ENCODE data around the gene MT1E. TPM values are rescaled to one million over a fixed set of nuclear protein-coding genes. Genes with fewer than 3 reads are reported as not detected.
A peak's percentile ranks its signal among the peaks of the same experiment; 100 is the strongest.

MT1E gene
- total and polyA plus RNA-seq, 7 experiments from 2014 or later = 0.45 to 166 (median 4.0) TPM; not detected in 1

- no peaks in the 10 kb centered on the region for H3K36me3 ChIP-seq (ENCODE audit: control insufficient read depth in 2 of 3, insufficient read depth in 3 of 3, low read length in 3 of 3)
- peaks cover 6 to 17% (median 9%) of the 10 kb centered on the region in 7 donors for H3K4me1 Mint-ChIP-seq
Observed at GRCh38 chr16:56593573-56594291, 31.8 kb upstream of the MT1E start.

GRCh38 chr16:56594292-56594619 is 31.3 kb upstream of the MT1E start:
- Mint-ChIP-seq H3K9me3 (no peaks in the 10 kb centered on the region), H3K4me3 (no peak overlapping the region), H3K27ac (no peak overlapping the region), H3K4me1 (peaks cover 5 to 15% (median 7%) of the 10 kb centered on the region in 7 donors), H3K36me3 (no peaks in the 10 kb centered on the region), H3K27me3 (peaks cover 0 to 45% (median 12%) of the 10 kb centered on the region in 5 donors)
- no peaks in the 10 kb centered on the region for H3K36me3 ChIP-seq (ENCODE audit: control insufficient read depth in 2 of 3, insufficient read depth in 3 of 3, low read length in 3 of 3)
- ChIA-PET CTCF (no interaction called here), POLR2A (interaction anchor here (0.6 to 1.0 kb wide), 2 partner anchors 8 to 89 kb away, joined by 3 read pairs; no protein-coding TSS in a partner anchor)
- H3K27me3 ChIP-seq (ENCODE audit: control insufficient read depth in 2 of 2, insufficient read depth in 2 of 2, low read length in 2 of 2) = no peaks in the 10 kb centered on the region
- ATAC-seq = no peak
- no peak overlapping the region for H3K4me3 ChIP-seq (ENCODE audit: low read length)
- H3K9me3 ChIP-seq (ENCODE audit: control insufficient read depth in 2 of 3, low read length in 3 of 3) = no peaks in the 10 kb centered on the region
- peaks cover 4 to 6% of the 10 kb centered on the region in 2 donors for H3K4me1 ChIP-seq (ENCODE audit: control insufficient read depth in 2 of 2, insufficient read depth in 2 of 2, low read length in 2 of 2)
- DNase-seq = no peak
- H3K27ac ChIP-seq (ENCODE audit: low read depth, low read length) = no peak overlapping the region
- intact Hi-C loops (cut with micrococcal nuclease) = no loop called here

More at GRCh38 chr16:56593573-56594291, 31.8 kb upstream of the MT1E start:
- no peaks in the 10 kb centered on the region for H3K9me3 Mint-ChIP-seq
- no peak overlapping the region for H3K4me3 Mint-ChIP-seq
- ChIA-PET CTCF (no interaction called here), POLR2A (interaction anchor here (0.6 to 1.0 kb wide), 2 partner anchors 47 to 90 kb away, joined by 3 to 4 read pairs; no protein-coding TSS in a partner anchor)
- Histone ChIP-seq H3K4me1 (ENCODE audit: control insufficient read depth in 2 of 2, insufficient read depth in 2 of 2, low read length in 2 of 2) (peaks cover 4 to 6% of the 10 kb centered on the region in 2 donors), H3K4me3 (ENCODE audit: low read length) (no peak overlapping the region), H3K9me3 (ENCODE audit: control insufficient read depth in 2 of 3, low read length in 3 of 3) (no peaks in the 10 kb centered on the region), H3K27ac (ENCODE audit: low read depth, low read length) (no peak overlapping the region), H3K27me3 (ENCODE audit: control insufficient read depth in 2 of 2, insufficient read depth in 2 of 2, low read length in 2 of 2) (no peaks in the 10 kb centered on the region)
- intact Hi-C loops (cut with micrococcal nuclease) = no loop called here
- no peak overlapping the region for H3K27ac Mint-ChIP-seq
- ATAC-seq (no peak), DNase-seq (no peak)
- no peaks in the 10 kb centered on the region for H3K36me3 Mint-ChIP-seq
- H3K27me3 Mint-ChIP-seq = peaks cover 3 to 46% (median 15%) of the 10 kb centered on the region in 5 donors

- no peaks in the 10 kb centered on the region for H3K9me3 Mint-ChIP-seq
- no peaks in the 10 kb centered on the region for H3K27me3 ChIP-seq (ENCODE audit: control insufficient read depth in 2 of 2, insufficient read depth in 2 of 2, low read length in 2 of 2)
- peak overlapping the region in 1 of 9 donors; percentile 7 for H3K27ac Mint-ChIP-seq
- H3K36me3 Mint-ChIP-seq = no peaks in the 10 kb centered on the region
- H3K4me3 ChIP-seq (ENCODE audit: low read length) = no peak overlapping the region
- intact Hi-C loops (cut with micrococcal nuclease) = loop anchor here (1.0 to 2.0 kb wide), 3 partner anchors 23 to 86 kb away; no protein-coding TSS in a partner anchor
- H3K4me1 Mint-ChIP-seq = peaks cover 0 to 13% (median 5%) of the 10 kb centered on the region in 7 donors
- H3K27me3 Mint-ChIP-seq = peaks cover 0 to 36% (median 3%) of the 10 kb centered on the region in 5 donors
- no peak overlapping the region for H3K27ac ChIP-seq (ENCODE audit: low read depth, low read length)
- ATAC-seq = peak; percentile 67
- H3K4me1 ChIP-seq (ENCODE audit: control insufficient read depth in 2 of 2, insufficient read depth in 2 of 2, low read length in 2 of 2) = no peaks in the 10 kb centered on the region
- no peaks in the 10 kb centered on the region for H3K36me3 ChIP-seq (ENCODE audit: control insufficient read depth in 2 of 3, insufficient read depth in 3 of 3, low read length in 3 of 3)
- no peaks in the 10 kb centered on the region for H3K9me3 ChIP-seq (ENCODE audit: control insufficient read depth in 2 of 3, low read length in 3 of 3)
- ChIA-PET POLR2A (no interaction called here), CTCF (interaction anchor here (1.6 to 1.9 kb wide), 3 partner anchors 43 to 101 kb away, joined by 3 to 8 read pairs (median 6); no protein-coding TSS in a partner anchor)
- H3K4me3 Mint-ChIP-seq = no peak overlapping the region
- peak in 1 of 9 donors; percentile 13 for DNase-seq
Observed at GRCh38 chr16:56600398-56600999, 25.1 kb upstream of the MT1E start.

GRCh38 chr16:56601325-56601724 is 24.3 kb upstream of the MT1E start:
- no peaks in the 10 kb centered on the region for H3K9me3 ChIP-seq (ENCODE audit: control insufficient read depth in 2 of 3, low read length in 3 of 3)
- intact Hi-C loops (cut with micrococcal nuclease) = loop anchor here in 1 of 2 donors (2.0 kb wide), 1 partner anchor 25 kb away; no protein-coding TSS in a partner anchor
- no peak for ATAC-seq
- no peaks in the 10 kb centered on the region for H3K9me3 Mint-ChIP-seq
- H3K36me3 Mint-ChIP-seq = no peaks in the 10 kb centered on the region
- H3K27me3 Mint-ChIP-seq = peaks cover 0 to 33% (median 3%) of the 10 kb centered on the region in 5 donors
- H3K27ac ChIP-seq (ENCODE audit: low read depth, low read length) = no peak overlapping the region
- no peak overlapping the region for H3K4me3 ChIP-seq (ENCODE audit: low read length)
- H3K4me1 Mint-ChIP-seq = peaks cover under 1 to 15% (median 5%) of the 10 kb centered on the region in 7 donors
- H3K4me3 Mint-ChIP-seq = no peak overlapping the region
- no peaks in the 10 kb centered on the region for H3K27me3 ChIP-seq (ENCODE audit: control insufficient read depth in 2 of 2, insufficient read depth in 2 of 2, low read length in 2 of 2)
- H3K4me1 ChIP-seq (ENCODE audit: control insufficient read depth in 2 of 2, insufficient read depth in 2 of 2, low read length in 2 of 2) = peaks cover 0 to under 1% of the 10 kb centered on the region in 2 donors
- H3K27ac Mint-ChIP-seq = no peak overlapping the region
- DNase-seq = no peak
- CTCF ChIA-PET = interaction anchor here (0.6 to 1.9 kb wide), 4 partner anchors 42 to 100 kb away, joined by 3 to 8 read pairs (median 4); no protein-coding TSS in a partner anchor
- POLR2A ChIA-PET = interaction anchor here (0.6 to 1.6 kb wide), 2 partner anchors 55 to 68 kb away, joined by 4 to 5 read pairs; partner anchors contain the start of gene MT1H
- no peaks in the 10 kb centered on the region for H3K36me3 ChIP-seq (ENCODE audit: control insufficient read depth in 2 of 3, insufficient read depth in 3 of 3, low read length in 3 of 3)

GRCh38 chr16:56603589-56603988 is 22.0 kb upstream of the MT1E start:
- ATAC-seq (no peak), DNase-seq (peak in 2 of 9 donors; percentile 22 to 25)
- peaks cover 18 to 28% (median 23%) of the 10 kb centered on the region in 7 donors for H3K4me1 Mint-ChIP-seq
- H3K27me3 Mint-ChIP-seq = peaks cover 0 to 16% (median 3%) of the 10 kb centered on the region in 5 donors
- Histone ChIP-seq H3K36me3 (ENCODE audit: control insufficient read depth in 2 of 3, insufficient read depth in 3 of 3, low read length in 3 of 3) (no peaks in the 10 kb centered on the region), H3K9me3 (ENCODE audit: control insufficient read depth in 2 of 3, low read length in 3 of 3) (no peaks in the 10 kb centered on the region), H3K4me1 (ENCODE audit: control insufficient read depth in 2 of 2, insufficient read depth in 2 of 2, low read length in 2 of 2) (peaks cover 14 to 18% of the 10 kb centered on the region in 2 donors), H3K4me3 (ENCODE audit: low read length) (no peak overlapping the region), H3K27ac (ENCODE audit: low read depth, low read length) (no peak overlapping the region), H3K27me3 (ENCODE audit: control insufficient read depth in 2 of 2, insufficient read depth in 2 of 2, low read length in 2 of 2) (no peaks in the 10 kb centered on the region)
- H3K36me3 Mint-ChIP-seq = no peaks in the 10 kb centered on the region
- ChIA-PET CTCF (interaction anchor here (0.7 to 1.6 kb wide), 6 partner anchors 18 to 105 kb away, joined by 3 to 8 read pairs (median 5); no protein-coding TSS in a partner anchor), POLR2A (interaction anchor here (3.6 kb wide), 1 partner anchor 99 kb away, joined by 16 read pairs; no protein-coding TSS in a partner anchor)
- no peaks in the 10 kb centered on the region for H3K9me3 Mint-ChIP-seq
- intact Hi-C loops (cut with micrococcal nuclease) = loop anchor here in 1 of 2 donors (1.0 kb wide), 2 partner anchors 40 to 99 kb away; no protein-coding TSS in a partner anchor
- no peak overlapping the region for H3K4me3 Mint-ChIP-seq
- peak overlapping the region in 1 of 9 donors; percentile 31 for H3K27ac Mint-ChIP-seq

GRCh38 chr16:56604966-56605365 is 20.6 kb upstream of the MT1E start:
- Histone ChIP-seq H3K4me3 (ENCODE audit: low read length) (no peak overlapping the region), H3K36me3 (ENCODE audit: control insufficient read depth in 2 of 3, insufficient read depth in 3 of 3, low read length in 3 of 3) (no peaks in the 10 kb centered on the region), H3K27ac (ENCODE audit: low read depth, low read length) (no peak overlapping the region), H3K9me3 (ENCODE audit: control insufficient read depth in 2 of 3, low read length in 3 of 3) (no peaks in the 10 kb centered on the region), H3K27me3 (ENCODE audit: control insufficient read depth in 2 of 2, insufficient read depth in 2 of 2, low read length in 2 of 2) (no peaks in the 10 kb centered on the region), H3K4me1 (ENCODE audit: control insufficient read depth in 2 of 2, insufficient read depth in 2 of 2, low read length in 2 of 2) (peaks cover 16 to 23% of the 10 kb centered on the region in 2 donors)
- intact Hi-C loops (cut with micrococcal nuclease) = loop anchor here (5.0 kb wide), 3 partner anchors 178 to 582 kb away; partner anchors contain the start of genes AMFR (in 1 of the 2), HERPUD1 (in 1 of the 2), PSME3IP1 (in 1 of the 2) and RSPRY1 (in 1 of the 2)
- ChIA-PET POLR2A (interaction anchor here (0.7 to 4.8 kb wide), 4 partner anchors 8 to 97 kb away, joined by 3 to 23 read pairs (median 10); no protein-coding TSS in a partner anchor), CTCF (interaction anchor here (0.5 to 1.9 kb wide), 8 partner anchors 16 to 102 kb away, joined by 3 to 14 read pairs (median 4); no protein-coding TSS in a partner anchor)
- H3K4me1 Mint-ChIP-seq = peaks cover 27 to 35% (median 32%) of the 10 kb centered on the region in 7 donors
- H3K27me3 Mint-ChIP-seq = peaks cover 0 to 12% (median 3%) of the 10 kb centered on the region in 5 donors
- peaks cover 0 to 3% (median 0%) of the 10 kb centered on the region in 5 donors for H3K36me3 Mint-ChIP-seq
- no peaks in the 10 kb centered on the region for H3K9me3 Mint-ChIP-seq
- no peak for ATAC-seq
- peak overlapping the region in 3 of 9 donors; percentile 3 to 84 (median 33) for H3K27ac Mint-ChIP-seq
- H3K4me3 Mint-ChIP-seq = no peak overlapping the region
- DNase-seq = no peak
